Subcutaneous abdominal adipose tissue (tissue), 5 donors: ENCODE results near the gene FOXO3.

Source experiments
- H3K27ac ChIP-seq: one replicate; pipeline ENCODE4 v1.7.0; 2013; ENCODE audit warnings: low read depth, mild to moderate bottlenecking, inconsistent platforms, low read length, moderate library complexity
- H3K27me3 ChIP-seq, 5 donors: one replicate each; pipeline ENCODE4 v1.7.0; 2013; ENCODE audit warnings: low read length in 5 of 5, inconsistent platforms in 1 of 5; ENCODE audit not compliant: control insufficient read depth in 5 of 5, insufficient read depth in 4 of 5
- H3K36me3 ChIP-seq, 5 donors: one replicate each; pipeline ENCODE4 v1.7.0; 2013; ENCODE audit warnings: low read length in 5 of 5; ENCODE audit not compliant: control insufficient read depth in 5 of 5, insufficient read depth in 5 of 5
- H3K4me1 ChIP-seq, 5 donors: one replicate each; pipeline ENCODE4 v1.7.0; 2013; ENCODE audit warnings: low read length in 5 of 5, mild to moderate bottlenecking in 3 of 5, moderate library complexity in 1 of 5; ENCODE audit not compliant: control insufficient read depth in 5 of 5, insufficient read depth in 5 of 5
- H3K4me3 ChIP-seq, 5 donors: one replicate each; pipeline ENCODE4 v1.7.0; 2013; ENCODE audit warnings: low read length in 5 of 5, low read depth in 1 of 5
- H3K9ac ChIP-seq, 5 donors: one replicate each; pipeline ENCODE4 v1.7.0; 2013; ENCODE audit warnings: low read length in 5 of 5, mild to moderate bottlenecking in 4 of 5, moderate library complexity in 3 of 5
- H3K9me3 ChIP-seq, 5 donors: one replicate each; pipeline ENCODE4 v1.7.0; 2013; ENCODE audit warnings: low read length in 5 of 5; ENCODE audit not compliant: control insufficient read depth in 5 of 5
- donor health status: healthy.
- donor health status: healthy.
- donor health status: healthy.
- donor health status: healthy.
- donor health status: healthy.

Gene FOXO3

DNA sequence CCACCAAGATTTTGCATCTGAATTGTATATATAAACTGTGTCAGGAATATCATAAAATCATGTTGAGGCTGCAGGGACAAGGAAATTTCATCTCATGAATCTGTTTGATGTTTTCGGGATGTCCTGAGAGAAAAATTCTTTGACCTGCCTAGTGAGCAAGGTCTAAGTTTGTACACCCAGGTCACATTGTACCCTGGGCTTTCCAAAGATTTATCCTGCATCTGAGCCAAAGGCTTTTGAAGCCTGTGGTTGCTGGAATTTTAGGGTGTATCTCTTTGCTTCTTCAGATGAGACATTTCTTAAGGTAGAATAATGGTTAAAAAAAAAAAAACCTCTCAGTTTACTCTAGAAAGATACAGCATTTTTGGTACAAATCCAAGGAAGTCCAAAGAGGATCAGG lies 63.3 kb downstream of the FOXO3 start:
- Histone ChIP-seq H3K4me3 (no peak overlapping the region), H3K27ac (peak overlapping the region; percentile 63), H3K9me3 (no peaks in the 10 kb centered on the region), H3K36me3 (no peaks in the 10 kb centered on the region), H3K4me1 (peaks cover 6 to 63% (median 57%) of the 10 kb centered on the region in 5 donors), H3K9ac (no peak overlapping the region), H3K27me3 (no peaks in the 10 kb centered on the region)

GRCh38 chr6:108625581-108625980 lies 64.9 kb downstream of the FOXO3 start:
- Histone ChIP-seq H3K9ac (no peak overlapping the region), H3K27me3 (no peaks in the 10 kb centered on the region), H3K9me3 (no peaks in the 10 kb centered on the region), H3K27ac (no peak overlapping the region), H3K4me1 (peaks cover 6 to 58% (median 50%) of the 10 kb centered on the region in 5 donors), H3K36me3 (no peaks in the 10 kb centered on the region), H3K4me3 (no peak overlapping the region)

GRCh38 chr6:108626777-108627176 lies 66.1 kb downstream of the FOXO3 start:
- Histone ChIP-seq H3K9me3 (no peaks in the 10 kb centered on the region), H3K27me3 (no peaks in the 10 kb centered on the region), H3K4me1 (peaks cover 3 to 64% (median 51%) of the 10 kb centered on the region in 5 donors), H3K36me3 (no peaks in the 10 kb centered on the region), H3K4me3 (no peak overlapping the region), H3K27ac (no peak overlapping the region), H3K9ac (no peak overlapping the region)

- H3K4me1 ChIP-seq: peaks cover 2 to 64% (median 53%) of the 10 kb centered on the region in 5 donors
Measured at GRCh38 chr6:108627692-108628550, 67.2 kb downstream of the FOXO3 start.

DNA sequence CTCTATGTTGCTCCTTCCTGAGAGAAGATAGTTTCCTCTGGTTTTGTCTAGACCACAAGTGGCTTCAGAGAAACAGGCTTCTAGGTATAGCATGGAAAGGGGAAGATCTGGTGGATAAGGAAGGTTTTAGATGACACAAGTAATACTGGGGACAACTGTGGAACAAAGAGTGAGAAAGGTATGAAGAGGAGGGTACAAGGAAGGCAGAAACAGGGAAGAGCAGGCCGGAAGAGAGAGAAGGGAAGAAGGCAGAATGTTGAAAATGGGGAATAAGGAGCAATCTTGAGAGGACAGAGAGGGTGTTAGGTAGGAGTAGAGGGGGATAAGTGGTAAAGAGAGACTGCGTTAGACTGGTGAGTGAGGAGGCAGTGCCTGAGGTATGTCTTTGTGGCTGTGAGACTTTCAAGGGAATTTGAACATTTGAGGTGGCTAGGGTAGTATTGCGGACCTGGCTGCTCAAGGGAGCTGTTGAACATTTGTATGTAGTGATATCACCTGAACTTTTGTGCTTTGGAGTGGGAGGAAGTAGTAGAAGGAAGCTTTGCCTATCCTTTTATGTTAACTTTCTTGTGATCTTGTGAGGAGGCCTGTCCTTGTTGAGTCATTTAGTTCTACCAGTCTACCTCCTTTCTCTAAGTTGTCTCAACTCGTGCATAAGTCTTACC lies 69.5 kb downstream of the FOXO3 start:
- Histone ChIP-seq H3K9ac (no peak overlapping the region), H3K9me3 (no peaks in the 10 kb centered on the region), H3K27me3 (no peaks in the 10 kb centered on the region), H3K27ac (no peak overlapping the region), H3K4me1 (peaks cover 2 to 61% (median 46%) of the 10 kb centered on the region in 5 donors), H3K4me3 (no peak overlapping the region), H3K36me3 (no peaks in the 10 kb centered on the region)

More at GRCh38 chr6:108627692-108628550, 67.2 kb downstream of the FOXO3 start:
- no peaks in the 10 kb centered on the region for H3K9me3 ChIP-seq
- H3K27ac ChIP-seq: no peak overlapping the region
- H3K36me3 ChIP-seq: no peaks in the 10 kb centered on the region
- H3K27me3 ChIP-seq: no peaks in the 10 kb centered on the region
- no peak overlapping the region for H3K9ac ChIP-seq
- H3K4me3 ChIP-seq: no peak overlapping the region

DNA sequence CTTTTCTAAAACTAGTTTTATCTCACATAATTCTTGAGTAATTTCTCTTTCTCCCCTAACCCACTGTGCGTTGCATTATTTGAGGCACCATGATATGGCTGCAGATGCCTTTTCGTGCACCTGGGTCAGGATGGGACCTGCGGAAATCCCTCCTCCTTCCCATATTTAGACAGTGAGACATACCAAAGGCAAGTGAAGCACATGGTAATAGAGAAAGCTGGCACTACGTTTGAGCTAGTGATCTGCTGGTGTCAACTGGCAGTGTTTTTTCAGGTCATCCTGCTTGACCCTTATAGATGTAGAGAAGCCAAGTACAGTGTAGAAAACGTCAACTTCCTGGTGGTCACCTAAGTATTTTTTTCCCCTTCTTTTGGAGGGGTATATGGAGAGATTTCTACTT lies 71.7 kb downstream of the FOXO3 start:
- no peaks in the 10 kb centered on the region for H3K9me3 ChIP-seq
- no peaks in the 10 kb centered on the region for H3K36me3 ChIP-seq
- no peak overlapping the region for H3K9ac ChIP-seq
- H3K27me3 ChIP-seq: no peaks in the 10 kb centered on the region
- peaks cover 2 to 62% (median 41%) of the 10 kb centered on the region in 5 donors for H3K4me1 ChIP-seq
- H3K27ac ChIP-seq: no peak overlapping the region
- H3K4me3 ChIP-seq: no peak overlapping the region

GRCh38 chr6:108633436-108633835 lies 72.7 kb downstream of the FOXO3 start:
- Histone ChIP-seq H3K27ac (no peak overlapping the region), H3K4me1 (peaks cover 2 to 53% (median 33%) of the 10 kb centered on the region in 5 donors)

DNA sequence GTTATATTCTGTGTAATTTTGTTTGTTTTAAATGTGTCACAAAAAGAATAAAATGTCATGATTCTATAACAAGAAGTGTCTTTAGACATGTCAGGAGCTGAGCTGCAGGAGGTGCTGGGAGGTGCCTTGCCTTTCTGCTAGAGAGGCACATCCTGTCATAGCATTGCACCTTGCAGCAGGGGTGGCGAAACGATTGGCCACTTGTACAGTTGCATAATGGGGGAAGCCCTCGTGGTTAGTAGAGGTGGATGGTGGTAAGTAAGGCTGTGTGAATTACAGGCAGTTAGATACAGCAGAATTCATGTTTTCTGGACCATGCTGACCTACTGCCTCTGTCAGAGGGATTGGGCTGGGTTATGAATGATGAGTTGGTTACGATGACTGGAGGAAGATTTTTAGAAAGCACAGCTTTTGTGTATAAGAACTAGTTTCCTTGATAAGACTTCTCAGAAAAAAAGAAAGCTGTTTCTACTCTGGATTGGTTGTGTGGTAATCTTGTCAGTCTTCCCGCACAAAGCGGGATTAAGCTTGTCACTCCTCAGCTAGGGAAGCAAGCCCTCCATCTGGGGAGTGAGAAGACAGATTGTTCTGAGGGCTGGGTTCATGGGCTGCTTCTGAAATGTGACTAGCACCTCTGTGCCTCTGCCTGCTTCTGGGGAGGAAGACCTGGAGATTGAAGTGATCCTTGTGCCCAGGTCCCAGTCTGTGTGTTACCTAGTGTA lies 74.9 kb downstream of the FOXO3 start:
- H3K36me3 ChIP-seq: peaks cover 0 to 2% (median 0%) of the 10 kb centered on the region in 5 donors
- H3K9ac ChIP-seq: no peak overlapping the region
- H3K27ac ChIP-seq: no peak overlapping the region
- no peaks in the 10 kb centered on the region for H3K9me3 ChIP-seq
- no peaks in the 10 kb centered on the region for H3K27me3 ChIP-seq
- H3K4me1 ChIP-seq: peaks cover 2 to 42% (median 26%) of the 10 kb centered on the region in 5 donors
- no peak overlapping the region for H3K4me3 ChIP-seq

More at GRCh38 chr6:108633436-108633835, 72.7 kb downstream of the FOXO3 start:
- H3K4me3 ChIP-seq: no peak overlapping the region
- no peaks in the 10 kb centered on the region for H3K9me3 ChIP-seq
- no peaks in the 10 kb centered on the region for H3K27me3 ChIP-seq
- H3K36me3 ChIP-seq: no peaks in the 10 kb centered on the region
- no peak overlapping the region for H3K9ac ChIP-seq

GRCh38 chr6:108637963-108638362 lies 77.2 kb downstream of the FOXO3 start:
- no peak overlapping the region for H3K27ac ChIP-seq
- no peak overlapping the region for H3K4me3 ChIP-seq
- H3K9ac ChIP-seq: no peak overlapping the region
- H3K36me3 ChIP-seq: peaks cover 0 to 2% (median 0%) of the 10 kb centered on the region in 5 donors
- peaks cover 0 to 23% (median 12%) of the 10 kb centered on the region in 5 donors for H3K4me1 ChIP-seq
- no peaks in the 10 kb centered on the region for H3K27me3 ChIP-seq
- H3K9me3 ChIP-seq: no peaks in the 10 kb centered on the region
